HG02840 (cell line): Measurements from ENCODE around the gene TNS3.

Source experiments
- ATAC-seq: cut with Tn5 transposase; IDR thresholded peaks from one replicate; pipeline ENCODE4 v1.9.1; 2021; ENCODE audit warnings: mild to moderate bottlenecking, moderate library complexity, moderate number of reproducible peaks; ENCODE audit not compliant: unreplicated experiment, low FRiP score

The TNS3 gene

DNA sequence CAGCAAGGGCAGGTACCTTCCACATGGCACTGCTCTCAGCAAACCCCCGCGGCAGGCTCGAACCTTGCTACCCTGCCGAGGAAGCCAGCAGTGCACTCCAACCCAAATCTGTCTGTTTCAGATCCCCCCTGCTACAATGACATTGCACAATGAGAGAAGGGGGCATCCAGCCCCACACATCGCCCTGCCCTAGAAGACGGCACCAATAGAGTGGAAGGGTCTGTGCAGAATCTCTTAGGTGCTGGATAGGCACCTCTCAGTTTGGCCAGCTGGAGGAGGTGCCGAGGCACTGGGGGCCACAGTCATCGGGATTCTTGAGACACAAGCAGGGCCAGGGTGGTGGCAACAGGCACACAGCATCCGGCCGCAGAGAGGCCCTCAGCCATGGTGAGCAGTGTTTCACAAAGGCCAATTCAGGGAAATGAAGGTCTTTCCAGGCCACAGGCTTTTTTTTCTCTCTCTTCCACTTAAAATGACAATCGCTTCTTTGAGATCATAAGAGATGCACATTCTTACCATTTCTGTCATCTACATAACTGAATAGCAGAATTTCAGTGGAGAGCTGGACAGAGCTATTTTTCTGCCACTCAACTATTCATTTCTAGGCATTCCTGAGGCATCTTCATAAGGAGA lies 281.3 kb downstream of the TNS3 start:
- ATAC-seq, result no peak

DNA sequence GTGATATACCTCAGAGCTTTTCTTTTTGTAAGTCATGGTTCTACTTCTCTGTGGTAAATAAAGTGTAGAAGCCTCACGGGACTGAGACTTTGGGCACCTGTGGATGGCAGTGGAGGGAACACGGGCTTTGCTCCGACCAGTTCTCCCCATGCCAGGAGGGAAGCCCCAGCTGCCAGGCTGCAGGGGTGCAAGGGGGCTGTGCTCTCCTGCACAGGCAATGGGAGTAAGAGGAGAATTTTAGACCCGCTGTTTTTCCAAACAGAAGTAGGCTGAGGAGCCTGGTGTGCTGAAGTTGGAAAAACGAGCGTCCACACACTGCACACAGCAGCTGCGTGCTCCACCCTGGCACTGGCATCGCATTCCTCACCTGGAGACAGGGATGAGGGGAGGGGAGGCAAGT lies 282.4 kb downstream of the TNS3 start:
- no peak for ATAC-seq

GRCh38 chr7:47298636-47299035 lies 283.3 kb downstream of the TNS3 start:
- ATAC-seq, result no peak

GRCh38 chr7:47297120-47297519 lies 284.8 kb downstream of the TNS3 start:
- no peak for ATAC-seq

GRCh38 chr7:47295606-47296005 lies 286.3 kb downstream of the TNS3 start:
- no peak for ATAC-seq

DNA sequence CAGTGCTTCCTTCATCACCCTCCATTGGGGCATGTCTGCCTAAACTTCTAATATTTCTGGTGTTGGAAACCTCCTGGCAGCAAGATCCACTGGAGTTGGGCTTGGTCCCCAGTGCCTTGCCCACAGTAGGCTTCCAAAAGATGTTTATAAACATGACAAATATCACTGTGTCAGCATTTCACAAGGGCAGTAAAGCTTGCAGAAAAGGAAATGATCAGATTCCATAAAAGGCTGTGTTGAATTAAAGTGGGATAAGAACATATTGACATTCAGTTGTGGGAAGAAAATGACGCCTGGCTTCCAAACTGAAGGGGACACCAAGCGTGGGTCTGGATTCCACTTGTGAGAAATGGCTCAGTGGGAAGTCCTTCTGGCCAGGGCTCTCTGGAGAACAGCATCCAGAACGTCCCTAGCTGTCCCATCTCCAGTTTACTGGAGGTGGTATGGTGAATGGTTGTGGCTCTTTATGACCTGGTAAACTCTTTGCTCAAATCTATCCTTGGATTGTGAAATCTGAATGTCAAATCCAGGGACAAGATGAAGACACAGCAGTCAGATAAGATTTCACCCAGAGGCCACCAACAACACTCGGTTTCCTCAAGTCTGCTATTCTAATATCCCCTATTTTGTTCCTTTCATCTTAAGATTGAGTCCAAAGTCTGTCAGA lies 287.2 kb downstream of the TNS3 start:
- no peak for ATAC-seq

- no peak for ATAC-seq
Measured at GRCh38 chr7:47293884-47294555, 287.9 kb downstream of the TNS3 start.

GRCh38 chr7:47292832-47293309 lies 289.0 kb downstream of the TNS3 start:
- no peak for ATAC-seq

DNA sequence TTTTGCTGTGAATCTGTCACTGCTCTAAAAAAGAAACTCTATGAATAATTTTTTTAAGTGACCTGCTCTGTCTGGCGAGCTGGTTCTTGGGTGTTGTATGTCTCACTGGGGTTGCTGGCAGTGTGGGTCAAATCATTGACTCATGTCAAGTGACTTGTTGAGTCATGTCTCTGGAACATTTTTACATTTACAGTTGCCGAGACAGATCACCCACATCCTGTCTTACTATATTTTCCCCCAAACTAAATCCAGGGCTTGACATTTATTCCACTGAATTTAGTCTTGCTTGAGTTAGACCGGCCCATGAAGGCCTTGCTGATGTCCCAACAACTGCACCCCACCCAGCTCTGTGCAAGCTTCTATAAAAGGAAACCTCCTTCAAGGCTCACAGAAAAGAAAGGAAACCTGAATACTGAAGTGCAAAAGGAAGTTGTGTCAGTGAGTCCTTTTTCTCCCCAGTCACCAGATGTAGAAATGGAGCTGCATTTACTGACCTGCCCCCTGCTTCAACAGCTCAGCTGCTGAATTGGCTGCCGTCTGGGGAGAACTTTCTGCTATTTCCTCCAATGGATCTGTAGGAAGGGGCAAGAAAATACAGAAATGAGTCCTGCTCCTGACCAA lies 290.3 kb downstream of the TNS3 start:
- peak; percentile 89 for ATAC-seq

GRCh38 chr7:47290867-47291266 lies 291.0 kb downstream of the TNS3 start:
- no peak for ATAC-seq

DNA sequence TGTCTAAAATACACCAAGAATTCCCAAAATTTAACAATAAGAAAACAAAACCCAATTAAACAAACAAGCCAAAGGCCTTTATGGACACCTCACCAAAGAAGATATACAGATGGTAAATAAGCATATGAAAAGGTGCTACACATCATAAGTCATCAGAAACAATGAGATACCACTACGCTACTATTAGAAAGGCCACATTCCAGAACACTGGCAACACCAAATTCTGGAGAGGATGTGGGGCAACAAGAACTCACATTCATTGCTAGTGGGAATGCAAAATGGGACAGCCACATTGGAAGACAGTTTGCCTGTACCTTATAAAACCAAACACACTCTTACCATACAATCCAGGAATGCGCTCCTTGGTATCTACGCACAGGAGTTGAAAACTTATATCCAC lies 291.4 kb downstream of the TNS3 start:
- no peak for ATAC-seq

GRCh38 chr7:47288060-47288459 lies 293.9 kb downstream of the TNS3 start:
- ATAC-seq, result no peak

GRCh38 chr7:47285860-47286491 lies 295.9 kb downstream of the TNS3 start:
- no peak for ATAC-seq

- no peak for ATAC-seq
Measured at GRCh38 chr7:47284691-47285635, 296.9 kb downstream of the TNS3 start.

GRCh38 chr7:47283497-47284131 lies 298.3 kb downstream of the TNS3 start:
- no peak for ATAC-seq

DNA sequence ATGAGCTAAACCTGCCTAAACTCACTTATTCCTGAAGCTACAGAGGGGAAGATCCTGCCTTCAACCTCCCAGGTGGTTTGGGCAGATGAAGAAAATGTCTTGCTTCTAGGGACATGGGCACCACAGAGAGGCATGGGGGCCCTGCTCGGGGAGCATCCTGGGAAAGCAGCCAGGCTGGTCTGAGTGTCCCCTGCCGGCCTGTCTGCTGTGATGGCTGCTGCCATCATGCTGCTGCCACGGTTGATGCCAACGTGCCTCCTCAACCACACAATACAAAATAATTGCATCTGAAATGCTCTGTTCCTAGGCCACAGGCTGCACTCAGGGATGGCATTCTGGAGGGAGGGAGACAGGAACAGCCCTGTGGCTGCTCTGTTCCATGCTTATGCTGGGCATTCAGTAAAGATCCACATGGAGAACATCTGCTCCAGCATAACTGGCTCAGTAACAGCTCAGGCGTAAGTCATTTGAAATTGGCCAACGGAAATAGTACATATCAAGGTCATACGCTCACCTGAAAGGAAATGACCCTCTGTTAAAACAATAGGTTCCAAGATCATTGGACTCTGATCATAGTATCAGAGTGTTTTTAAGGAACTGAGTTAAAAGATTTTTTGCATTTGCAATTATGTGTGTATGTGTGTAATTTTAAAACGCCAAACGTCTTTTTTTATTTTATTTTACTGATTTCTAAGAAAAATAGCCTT lies 299.0 kb downstream of the TNS3 start:
- ATAC-seq, result no peak

GRCh38 chr7:47281966-47282643 lies 299.8 kb downstream of the TNS3 start:
- no peak for ATAC-seq

- ATAC-seq, result no peak
Measured at GRCh38 chr7:47281161-47281560, 300.8 kb downstream of the TNS3 start.
